ENCODE measurements around the gene ACSL5.
A peak's percentile ranks its signal among the peaks of the same experiment; 100 is the strongest.

DNA sequence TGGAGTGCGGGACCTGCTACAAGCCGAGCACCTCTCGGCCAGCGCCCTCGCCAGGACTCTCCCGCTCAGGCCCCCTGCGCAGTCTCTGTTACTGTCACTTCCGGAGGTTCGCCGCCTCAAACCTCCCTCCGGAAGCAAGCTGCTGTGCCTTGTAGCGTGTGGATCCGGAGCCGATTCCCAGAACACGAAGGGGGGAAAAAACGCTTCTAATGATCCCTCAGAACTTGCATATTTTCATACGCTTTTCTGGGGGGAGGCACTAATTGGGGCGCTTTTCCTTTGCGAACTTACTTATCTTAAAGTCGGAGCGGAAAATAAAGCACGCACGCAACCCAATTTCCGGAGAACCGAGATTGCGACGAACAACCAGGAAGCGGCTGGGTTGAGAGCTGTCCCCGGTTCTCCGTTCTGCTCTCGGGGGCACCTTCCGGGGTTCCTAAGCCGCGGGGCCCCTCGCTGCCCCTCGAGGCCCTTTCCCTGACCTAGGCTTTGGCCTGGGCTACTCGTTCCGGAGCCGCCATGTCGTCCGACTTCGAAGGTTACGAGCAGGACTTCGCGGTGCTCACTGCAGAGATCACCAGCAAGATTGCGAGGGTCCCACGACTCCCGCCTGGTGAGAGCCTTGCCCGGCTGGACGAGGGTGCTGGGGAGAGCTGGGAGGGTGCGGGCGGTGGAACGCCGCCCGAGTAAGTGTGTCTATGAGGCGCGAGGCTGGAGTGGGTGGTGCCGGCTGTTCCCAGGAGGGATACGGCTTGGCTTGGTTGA is 73.1 kb downstream of the ACSL5 start, which contains the start of the genes VTI1A and ZDHHC6:
- TF ChIP-seq SREBF2 (IDR thresholded peaks at IDR 0.05; ENCODE audit: low read length) (no peak), POLR2AphosphoS5 (IDR thresholded peaks at IDR 0.05; ENCODE audit: low read length) (peak; percentile 94), NR2F1 (conservative IDR thresholded peaks at IDR 0.05) (0 out of 2 replicates have a peak, but pooled peaks have one; percentile 14), DPF2 (IDR thresholded peaks at IDR 0.05) (no peak), POLR2A (IDR thresholded peaks at IDR 0.05; ENCODE audit: low read depth, low read length) (peak; percentile 96)
- TF ChIP-seq, protein P1, sequence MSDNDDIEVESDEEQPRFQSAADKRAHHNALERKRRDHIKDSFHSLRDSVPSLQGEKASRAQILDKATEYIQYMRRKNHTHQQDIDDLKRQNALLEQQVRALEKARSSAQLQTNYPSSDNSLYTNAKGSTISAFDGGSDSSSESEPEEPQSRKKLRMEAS (IDR thresholded peaks at IDR 0.05; ENCODE audit: low read depth, low read length): peak; percentile 19; the same call in 1 of the 2 replicates
- TF ChIP-seq, protein P2, sequence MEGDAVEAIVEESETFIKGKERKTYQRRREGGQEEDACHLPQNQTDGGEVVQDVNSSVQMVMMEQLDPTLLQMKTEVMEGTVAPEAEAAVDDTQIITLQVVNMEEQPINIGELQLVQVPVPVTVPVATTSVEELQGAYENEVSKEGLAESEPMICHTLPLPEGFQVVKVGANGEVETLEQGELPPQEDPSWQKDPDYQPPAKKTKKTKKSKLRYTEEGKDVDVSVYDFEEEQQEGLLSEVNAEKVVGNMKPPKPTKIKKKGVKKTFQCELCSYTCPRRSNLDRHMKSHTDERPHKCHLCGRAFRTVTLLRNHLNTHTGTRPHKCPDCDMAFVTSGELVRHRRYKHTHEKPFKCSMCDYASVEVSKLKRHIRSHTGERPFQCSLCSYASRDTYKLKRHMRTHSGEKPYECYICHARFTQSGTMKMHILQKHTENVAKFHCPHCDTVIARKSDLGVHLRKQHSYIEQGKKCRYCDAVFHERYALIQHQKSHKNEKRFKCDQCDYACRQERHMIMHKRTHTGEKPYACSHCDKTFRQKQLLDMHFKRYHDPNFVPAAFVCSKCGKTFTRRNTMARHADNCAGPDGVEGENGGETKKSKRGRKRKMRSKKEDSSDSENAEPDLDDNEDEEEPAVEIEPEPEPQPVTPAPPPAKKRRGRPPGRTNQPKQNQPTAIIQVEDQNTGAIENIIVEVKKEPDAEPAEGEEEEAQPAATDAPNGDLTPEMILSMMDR (IDR thresholded peaks at IDR 0.05 in 2 of 3, conservative IDR thresholded peaks at IDR 0.05 in 1 of 3; ENCODE audit: control insufficient read depth in 2 of 3, extremely low read depth in 1 of 3, insufficient read depth in 1 of 3, low read depth in 3 of 3, low read length in 3 of 3): peak; percentile 24 to 32 (median 31); a peak in 3 of 6 replicates
- TF ChIP-seq, protein P3, sequence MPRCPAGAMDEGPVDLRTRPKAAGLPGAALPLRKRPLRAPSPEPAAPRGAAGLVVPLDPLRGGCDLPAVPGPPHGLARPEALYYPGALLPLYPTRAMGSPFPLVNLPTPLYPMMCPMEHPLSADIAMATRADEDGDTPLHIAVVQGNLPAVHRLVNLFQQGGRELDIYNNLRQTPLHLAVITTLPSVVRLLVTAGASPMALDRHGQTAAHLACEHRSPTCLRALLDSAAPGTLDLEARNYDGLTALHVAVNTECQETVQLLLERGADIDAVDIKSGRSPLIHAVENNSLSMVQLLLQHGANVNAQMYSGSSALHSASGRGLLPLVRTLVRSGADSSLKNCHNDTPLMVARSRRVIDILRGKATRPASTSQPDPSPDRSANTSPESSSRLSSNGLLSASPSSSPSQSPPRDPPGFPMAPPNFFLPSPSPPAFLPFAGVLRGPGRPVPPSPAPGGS (IDR thresholded peaks at IDR 0.05; ENCODE audit: borderline replicate concordance, insufficient read depth, low read depth, low read length, poor library complexity, severe bottlenecking): no peak

All from GM12878 (cell line).